Transverse colon (tissue), 3 donors: Measurements from ENCODE around the gene SERINC3.

Experiments used
- EP300 ChIP-seq: sonication (generic); formaldehyde crosslinking; IDR thresholded peaks from one replicate; pipeline ENCODE4 v1.6.1; 2017; ENCODE audit warnings: antibody characterized with exemption, low read depth
- POLR2A ChIP-seq: fragments of 450-650 bp; IDR thresholded peaks from one replicate; pipeline ENCODE4 v1.6.1; 2016; ENCODE audit warnings: antibody characterized with exemption, mild to moderate bottlenecking, moderate library complexity
- TF ChIP-seq, protein P1 (sequence below), 5 experiments: fragments of 200-600 bp in 3 of 5; fragments of 450-650 bp in 2 of 5; sonication (generic) in 3 of 5; IDR thresholded peaks; 1 replicate in 2 of 5; 2 replicates in 3 of 5; pipeline ENCODE4 v1.5.1; 2016 to 2017; ENCODE audit warnings: antibody characterized with exemption in 5 of 5, inconsistent platforms in 3 of 5, mild to moderate bottlenecking in 2 of 5, moderate library complexity in 1 of 5

DNA sequence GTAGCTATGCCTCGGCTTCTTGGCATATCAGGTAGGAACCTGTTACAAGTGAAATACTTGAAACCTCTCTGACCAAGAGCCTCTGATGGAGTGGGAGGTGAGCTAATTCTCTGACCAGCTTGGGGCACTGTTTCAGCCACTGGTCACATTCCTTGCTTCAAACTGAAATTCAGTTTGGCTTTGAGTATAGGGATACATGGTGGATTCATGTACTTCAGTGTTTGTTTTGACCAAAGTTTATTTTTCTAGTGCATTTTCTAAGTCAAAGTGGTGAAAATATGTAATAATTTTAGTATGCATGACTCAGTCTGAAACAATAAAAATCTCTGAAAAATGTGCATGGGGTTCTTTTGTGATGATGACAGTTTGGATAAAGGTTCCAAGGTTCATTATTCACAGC is 27.6 kb downstream of the SERINC3 start:
- TF ChIP-seq, protein P1, sequence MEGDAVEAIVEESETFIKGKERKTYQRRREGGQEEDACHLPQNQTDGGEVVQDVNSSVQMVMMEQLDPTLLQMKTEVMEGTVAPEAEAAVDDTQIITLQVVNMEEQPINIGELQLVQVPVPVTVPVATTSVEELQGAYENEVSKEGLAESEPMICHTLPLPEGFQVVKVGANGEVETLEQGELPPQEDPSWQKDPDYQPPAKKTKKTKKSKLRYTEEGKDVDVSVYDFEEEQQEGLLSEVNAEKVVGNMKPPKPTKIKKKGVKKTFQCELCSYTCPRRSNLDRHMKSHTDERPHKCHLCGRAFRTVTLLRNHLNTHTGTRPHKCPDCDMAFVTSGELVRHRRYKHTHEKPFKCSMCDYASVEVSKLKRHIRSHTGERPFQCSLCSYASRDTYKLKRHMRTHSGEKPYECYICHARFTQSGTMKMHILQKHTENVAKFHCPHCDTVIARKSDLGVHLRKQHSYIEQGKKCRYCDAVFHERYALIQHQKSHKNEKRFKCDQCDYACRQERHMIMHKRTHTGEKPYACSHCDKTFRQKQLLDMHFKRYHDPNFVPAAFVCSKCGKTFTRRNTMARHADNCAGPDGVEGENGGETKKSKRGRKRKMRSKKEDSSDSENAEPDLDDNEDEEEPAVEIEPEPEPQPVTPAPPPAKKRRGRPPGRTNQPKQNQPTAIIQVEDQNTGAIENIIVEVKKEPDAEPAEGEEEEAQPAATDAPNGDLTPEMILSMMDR (IDR thresholded peaks at IDR 0.05) = no peak
- no peak for TF ChIP-seq EP300
- TF ChIP-seq POLR2A = no peak
